GM12878 (cell line): ENCODE measurements around the gene SCN5A. TPM values are rescaled to one million over a fixed set of nuclear protein-coding genes. Genes with fewer than 3 reads are reported as not detected.

Experiments used
- ATAC-seq: fragments of 200-7000 bp; cut with Tn5 transposase; 3 replicates; pipeline ENCODE4 v1.9.1; 2020; ENCODE audit warnings: mild to moderate bottlenecking, moderate library complexity
- BruUV-seq: library from RNA; stranded (reverse); fragments of 400-500 nt; replicated peaks from 2 replicates; lab custom pipeline; 2021; lab: Mats Ljungman, UMichigan
- CTCF ChIA-PET: fragments of 300-600 bp; sonication (Branson Sonifier 250); formaldehyde crosslinking; extraction: SDS; loops from one replicate; lab custom pipeline; 2021; ENCODE audit warnings: inconsistent platforms; lab: Yijun Ruan, JAX
- POLR2A ChIA-PET: fragments of 350-600 bp; formaldehyde crosslinking; extraction: SDS; loops from one replicate; lab custom pipeline; 2021; ENCODE audit warnings: inconsistent platforms; lab: Charles Lee
- RAD21 ChIA-PET: fragments of 300-600 bp; sonication (Branson Sonifier 250); formaldehyde crosslinking; loops from one replicate; lab custom pipeline; 2023; ENCODE audit warnings: antibody characterized with exemption; ENCODE audit not compliant: unreplicated experiment; lab: Charles Lee
- SMC1A ChIA-PET: fragments of 300-600 bp; sonication (Branson Sonifier 250); formaldehyde crosslinking; loops from one replicate; lab custom pipeline; 2023; ENCODE audit not compliant: unreplicated experiment, uncharacterized antibody; lab: Charles Lee
- DNase-seq: peaks from one replicate; pipeline ENCODE4 v3.0.0-alpha.2; 2011; ENCODE audit warnings: low read depth, low spot score
- FAIRE-seq: peaks from 3 replicates; lab custom pipeline; 2011; peaks lifted over from hg19 to GRCh38; lab: Jason Lieb, UNC
- H2AFZ ChIP-seq: 2 replicates; pipeline ENCODE4 v1.6.0; 2011; ENCODE audit warnings: low read depth, low read length, control low read depth; ENCODE audit not compliant: control insufficient read depth
- H3K27ac ChIP-seq: 2 replicates; pipeline ENCODE4 v1.5.1; 2011; ENCODE audit warnings: control low read depth; ENCODE audit not compliant: control insufficient read depth, insufficient read depth
- H3K27me3 ChIP-seq, 2 experiments: replicated peaks in 1 of 2; 2 replicates each; pipeline versions ENCODE4 v1.6.0 to v1.6.1; 2011; ENCODE audit warnings: low read length in 1 of 2; ENCODE audit not compliant: control insufficient read depth in 2 of 2, insufficient read depth in 2 of 2
- H3K36me3 ChIP-seq, 2 experiments: 2 replicates each; pipeline ENCODE4 v1.5.1; 2011; ENCODE audit warnings: low read length in 1 of 2; ENCODE audit not compliant: control insufficient read depth in 2 of 2, insufficient read depth in 2 of 2
- H3K4me1 ChIP-seq: 2 replicates; pipeline ENCODE4 v1.6.1; 2011; ENCODE audit warnings: mild to moderate bottlenecking, low read length, moderate library complexity, mixed read lengths; ENCODE audit not compliant: control insufficient read depth, insufficient read depth
- H3K4me2 ChIP-seq: 2 replicates; pipeline ENCODE4 v1.6.0; 2011; ENCODE audit warnings: control low read depth; ENCODE audit not compliant: control insufficient read depth, insufficient read depth
- H3K4me3 ChIP-seq: fragments of 200-600 bp; sonication (generic); 2 replicates; pipeline ENCODE4 v1.5.1; 2016
- H3K79me2 ChIP-seq: 2 replicates; pipeline ENCODE4 v1.6.0; 2011; ENCODE audit warnings: low read length; ENCODE audit not compliant: control insufficient read depth, insufficient read depth
- H3K9ac ChIP-seq: 2 replicates; pipeline ENCODE4 v1.8.0; 2011; ENCODE audit warnings: low read length, control low read depth, mixed read lengths; ENCODE audit not compliant: control insufficient read depth, insufficient read depth
- H3K9me3 ChIP-seq: replicated peaks from 3 replicates; pipeline ENCODE4 v1.5.1; 2011; ENCODE audit warnings: mild to moderate bottlenecking, low read length; ENCODE audit not compliant: control insufficient read depth, insufficient read depth
- H4K20me1 ChIP-seq: 2 replicates; pipeline ENCODE4 v1.6.0; 2011; ENCODE audit not compliant: control insufficient read depth, insufficient read depth
- BACH1 ChIP-seq: fragments of 450-650 bp; IDR thresholded peaks from 2 replicates; pipeline ENCODE4 v1.6.1; 2017; ENCODE audit warnings: mild to moderate bottlenecking, borderline replicate concordance
- BMI1 ChIP-seq: fragments of 450-650 bp; IDR thresholded peaks from 2 replicates; pipeline ENCODE4 v1.6.1; 2016; ENCODE audit warnings: mild to moderate bottlenecking, moderate library complexity, borderline replicate concordance
- CBX3 ChIP-seq: fragments of 200-600 bp; sonication (generic); IDR thresholded peaks from 2 replicates; pipeline ENCODE4 v1.6.1; 2016; ENCODE audit warnings: low read depth, borderline replicate concordance
- E2F8 ChIP-seq: fragments of 450-650 bp; IDR thresholded peaks from 2 replicates; pipeline ENCODE4 v1.6.1; 2018; ENCODE audit warnings: mild to moderate bottlenecking, low read depth, moderate library complexity; ENCODE audit not compliant: partially characterized antibody
- ELK1 ChIP-seq: IDR thresholded peaks from 2 replicates; pipeline ENCODE4 v1.6.1; 2012; ENCODE audit warnings: low read depth, low read length, improper control_type of control experiment
- ESRRA ChIP-seq: IDR thresholded peaks from 2 replicates; pipeline ENCODE4 v1.6.1; 2012; ENCODE audit warnings: mild to moderate bottlenecking, low read length, improper control_type of control experiment
- FOXM1 ChIP-seq: IDR thresholded peaks from 2 replicates; pipeline ENCODE4 v1.6.1; 2012; ENCODE audit warnings: low read depth, mild to moderate bottlenecking, inconsistent platforms, low read length, moderate library complexity
- GATAD2B ChIP-seq: fragments of 450-650 bp; conservative IDR thresholded peaks from 2 replicates; pipeline ENCODE4 v1.6.1; 2017; ENCODE audit warnings: low read depth, mild to moderate bottlenecking, moderate library complexity
- NRF1 ChIP-seq: conservative IDR thresholded peaks from 2 replicates; pipeline ENCODE4 v1.6.1; 2011; ENCODE audit warnings: mild to moderate bottlenecking, low read depth, low read length, improper control_type of control experiment
- RB1 ChIP-seq: fragments of 450-650 bp; formaldehyde crosslinking; IDR thresholded peaks from 2 replicates; pipeline ENCODE4 v1.6.1; 2017; ENCODE audit warnings: mild to moderate bottlenecking, borderline replicate concordance
- SMAD1 ChIP-seq: fragments of 450-650 bp; IDR thresholded peaks from 2 replicates; pipeline ENCODE4 v1.6.1; 2018; ENCODE audit warnings: mild to moderate bottlenecking, low read depth; ENCODE audit not compliant: partially characterized antibody
- WRNIP1 ChIP-seq: IDR thresholded peaks from 2 replicates; pipeline ENCODE4 v1.6.1; 2011; ENCODE audit warnings: low read depth, low read length, improper control_type of control experiment, borderline replicate concordance
- YBX1 ChIP-seq: fragments of 450-650 bp; IDR thresholded peaks from 2 replicates; pipeline ENCODE4 v1.6.1; 2016; ENCODE audit warnings: antibody characterized with exemption
- ZNF207 ChIP-seq: fragments of 450-650 bp; IDR thresholded peaks from 2 replicates; pipeline ENCODE4 v1.6.1; 2014; ENCODE audit warnings: antibody characterized with exemption, mild to moderate bottlenecking, borderline replicate concordance
- ZSCAN29 ChIP-seq: fragments of 450-650 bp; IDR thresholded peaks from 2 replicates; pipeline ENCODE4 v1.6.1; 2017; ENCODE audit warnings: mild to moderate bottlenecking, moderate library complexity
- WGBS: methylation state at CpG from one replicate; pipeline ENCODE4 v1.1.6; 2016; ENCODE audit warnings: low lambda C conversion rate; ENCODE audit not compliant: insufficient replicate concordance, insufficient coverage; ENCODE audit errors: missing lambda C conversion rate; 5-methylcytosine and 5-hydroxymethylcytosine counted together
- in situ Hi-C: fragments of 300-500 bp; cut with MboI; formaldehyde crosslinking; loops from 9 replicates; pipeline ENCODE4 v1.14.3; 2018; ENCODE audit warnings: mixed read lengths
- intact Hi-C: fragments of 100-400 bp; cut with micrococcal nuclease; formaldehyde crosslinking; loops from one replicate; pipeline ENCODE4 v1.14.2; 2022; ENCODE audit not compliant: unreplicated experiment
- polyA plus RNA-seq, 11 experiments: library from polyadenylated mRNA; depleted of rRNA in 4 of 11; unstranded in 6 of 11; stranded (reverse) in 5 of 11; fragments of >200 nt; fragmentation: Nextera tagmentation in 4 of 11; fragmentation: Illumina TruSeq in 1 of 11; extraction: Ambion mirVana in 4 of 11; extraction: Trizol in 1 of 11; gene quantifications; 1 replicate in 1 of 11; 2 replicates in 10 of 11; pipeline versions ENCODE4 v1.2.1 to v1.2.3, GENCODE V29; 2011 to 2016; ENCODE audit warnings: inconsistent platforms in 2 of 11, missing spikeins in 2 of 11, low read depth in 1 of 11
- total RNA-seq, 4 experiments: library from RNA; depleted of rRNA in 3 of 4; stranded (reverse); fragments of >200 nt in 3 of 4; fragmentation: Illumina TruSeq in 1 of 4; extraction: Trizol in 1 of 4; gene quantifications; 2 replicates each; pipeline versions ENCODE4 v1.2.1 to v1.2.3, GENCODE V29; 2013 to 2021
- TF ChIP-seq, protein P1 (sequence below): fragments of 450-650 bp; IDR thresholded peaks from 2 replicates; pipeline ENCODE4 v1.6.1; 2017; ENCODE audit warnings: low read depth, mild to moderate bottlenecking, moderate library complexity

The SCN5A gene
- total and polyA plus RNA-seq, 10 of the 15 experiments (the other 5 are each of a cell fraction or from before 2014, with no cell fraction given): not detected

DNA sequence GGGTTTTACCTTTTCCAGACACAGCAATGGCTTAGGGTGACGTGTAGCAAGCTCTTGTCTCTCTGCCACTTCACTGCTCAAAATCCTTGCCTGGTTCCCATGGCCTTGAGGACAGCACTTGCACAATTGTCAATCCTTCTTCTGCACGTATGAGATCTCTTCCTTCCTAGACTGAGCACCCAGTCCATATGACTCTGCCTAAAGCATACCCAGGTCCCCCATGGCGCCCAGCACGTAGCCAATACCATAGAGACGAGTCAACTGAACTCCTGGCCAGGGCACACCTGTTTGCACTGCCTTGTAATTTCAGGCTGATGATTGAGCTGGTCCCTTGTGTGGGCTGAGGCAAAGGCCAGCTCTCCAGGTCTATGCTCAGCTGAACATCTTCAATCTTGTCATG, 23.3 kb downstream of the SCN5A start:
- Histone ChIP-seq H4K20me1 (no peaks in the 10 kb centered on the region), H3K9ac (no peak overlapping the region), H3K27ac (no peak overlapping the region), H3K4me3 (no peak overlapping the region), H3K4me2 (no peak overlapping the region), H3K4me1 (no peaks in the 10 kb centered on the region), H3K27me3 (no peaks in the 10 kb centered on the region; a peak in 1 of 4 replicates), H2AFZ (no peak overlapping the region), H3K36me3 (no peaks in the 10 kb centered on the region), H3K79me2 (no peaks in the 10 kb centered on the region), H3K9me3 (no peaks in the 10 kb centered on the region)
- ChIA-PET CTCF (no interaction called here), POLR2A (no interaction called here), RAD21 (no interaction called here), SMC1A (interaction anchor here (1.0 kb wide), 1 partner anchor 10 kb away, joined by 4 read pairs; no protein-coding TSS in a partner anchor)
- in situ Hi-C loops (no loop called here), intact Hi-C loops (no loop called here)
- no peak for ATAC-seq
- TF ChIP-seq GATAD2B (no peak), ELK1 (no peak), FOXM1 (no peak), NRF1 (no peak), E2F8 (no peak), CBX3 (no peak), SMAD1 (no peak), ESRRA (no peak), ZSCAN29 (no peak), BMI1 (no peak), RB1 (no peak), BACH1 (no peak), ZNF207 (no peak), WRNIP1 (no peak), YBX1 (no peak)
- TF ChIP-seq, protein P1, sequence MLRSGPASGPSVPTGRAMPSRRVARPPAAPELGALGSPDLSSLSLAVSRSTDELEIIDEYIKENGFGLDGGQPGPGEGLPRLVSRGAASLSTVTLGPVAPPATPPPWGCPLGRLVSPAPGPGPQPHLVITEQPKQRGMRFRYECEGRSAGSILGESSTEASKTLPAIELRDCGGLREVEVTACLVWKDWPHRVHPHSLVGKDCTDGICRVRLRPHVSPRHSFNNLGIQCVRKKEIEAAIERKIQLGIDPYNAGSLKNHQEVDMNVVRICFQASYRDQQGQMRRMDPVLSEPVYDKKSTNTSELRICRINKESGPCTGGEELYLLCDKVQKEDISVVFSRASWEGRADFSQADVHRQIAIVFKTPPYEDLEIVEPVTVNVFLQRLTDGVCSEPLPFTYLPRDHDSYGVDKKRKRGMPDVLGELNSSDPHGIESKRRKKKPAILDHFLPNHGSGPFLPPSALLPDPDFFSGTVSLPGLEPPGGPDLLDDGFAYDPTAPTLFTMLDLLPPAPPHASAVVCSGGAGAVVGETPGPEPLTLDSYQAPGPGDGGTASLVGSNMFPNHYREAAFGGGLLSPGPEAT: no peak
- no peak for DNase-seq
- no peak for FAIRE-seq
- no TSS peak for BruUV-seq
- 0% methylated on average over 5 of the region's 5 CpGs for WGBS
